Measurements from ENCODE around the gene CDH15.

- no peak for TF ChIP-seq EZH2 (IDR thresholded peaks at IDR 0.05; ENCODE audit: borderline replicate concordance, low read depth, low read length, severe bottlenecking)
- TF ChIP-seq, protein P1, sequence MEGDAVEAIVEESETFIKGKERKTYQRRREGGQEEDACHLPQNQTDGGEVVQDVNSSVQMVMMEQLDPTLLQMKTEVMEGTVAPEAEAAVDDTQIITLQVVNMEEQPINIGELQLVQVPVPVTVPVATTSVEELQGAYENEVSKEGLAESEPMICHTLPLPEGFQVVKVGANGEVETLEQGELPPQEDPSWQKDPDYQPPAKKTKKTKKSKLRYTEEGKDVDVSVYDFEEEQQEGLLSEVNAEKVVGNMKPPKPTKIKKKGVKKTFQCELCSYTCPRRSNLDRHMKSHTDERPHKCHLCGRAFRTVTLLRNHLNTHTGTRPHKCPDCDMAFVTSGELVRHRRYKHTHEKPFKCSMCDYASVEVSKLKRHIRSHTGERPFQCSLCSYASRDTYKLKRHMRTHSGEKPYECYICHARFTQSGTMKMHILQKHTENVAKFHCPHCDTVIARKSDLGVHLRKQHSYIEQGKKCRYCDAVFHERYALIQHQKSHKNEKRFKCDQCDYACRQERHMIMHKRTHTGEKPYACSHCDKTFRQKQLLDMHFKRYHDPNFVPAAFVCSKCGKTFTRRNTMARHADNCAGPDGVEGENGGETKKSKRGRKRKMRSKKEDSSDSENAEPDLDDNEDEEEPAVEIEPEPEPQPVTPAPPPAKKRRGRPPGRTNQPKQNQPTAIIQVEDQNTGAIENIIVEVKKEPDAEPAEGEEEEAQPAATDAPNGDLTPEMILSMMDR (IDR thresholded peaks at IDR 0.05; ENCODE audit: borderline replicate concordance, extremely low read depth, low read length, poor library complexity, severe bottlenecking) = no peak
Observed at GRCh38 chr16:89219365-89219764, 47.8 kb downstream of the CDH15 start.
